CD14-positive monocyte (primary cell): Measurements from ENCODE around the gene NOC2L. TPM values are rescaled to one million over a fixed set of nuclear protein-coding genes. Genes with fewer than 3 reads are reported as not detected.

Source experiments
- DNase-seq, 3 donors: peaks; one replicate each; pipeline ENCODE4 v3.0.0-alpha.2; 2011 to 2022
- H2AFZ ChIP-seq: 2 replicates; pipeline ENCODE4 v1.6.0; 2012; ENCODE audit warnings: mild to moderate bottlenecking, low read depth, low read length, inconsistent platforms; ENCODE audit not compliant: insufficient read depth, poor library complexity, severe bottlenecking
- H3K27ac ChIP-seq, 2 donors: 1 replicate in 1 of 2; 2 replicates in 1 of 2; pipeline ENCODE4 v1.5.1; 2012 to 2013; ENCODE audit warnings: low read length in 2 of 2, control low read depth in 1 of 2, inconsistent platforms in 1 of 2, low read depth in 1 of 2, mild to moderate bottlenecking in 1 of 2
- H3K27me3 ChIP-seq, 2 donors: one replicate each; pipeline versions ENCODE4 v1.6.0 to v1.6.1; 2011 to 2013; ENCODE audit warnings: low read length in 2 of 2; ENCODE audit not compliant: control insufficient read depth in 2 of 2, insufficient read depth in 2 of 2
- H3K36me3 ChIP-seq, 2 donors: replicated peaks in 1 of 2; 1 replicate in 1 of 2; 2 replicates in 1 of 2; pipeline versions ENCODE4 v1.5.1 to v1.6.1; 2012 to 2013; ENCODE audit warnings: low read length in 2 of 2, control low read depth in 1 of 2, inconsistent platforms in 1 of 2, mild to moderate bottlenecking in 1 of 2; ENCODE audit not compliant: insufficient read depth in 2 of 2, control insufficient read depth in 1 of 2
- H3K4me1 ChIP-seq, 2 donors: 1 replicate in 1 of 2; 2 replicates in 1 of 2; pipeline versions ENCODE4 v1.5.1 to v1.6.1; 2012 to 2013; ENCODE audit warnings: low read length in 2 of 2, control low read depth in 1 of 2, inconsistent platforms in 1 of 2, mild to moderate bottlenecking in 1 of 2, moderate library complexity in 1 of 2; ENCODE audit not compliant: insufficient read depth in 2 of 2, control insufficient read depth in 1 of 2
- H3K4me2 ChIP-seq: replicated peaks from 2 replicates; pipeline ENCODE3; 2012; ENCODE audit warnings: low read length, moderate library complexity, mild to moderate bottlenecking; ENCODE audit not compliant: poor library complexity, severe bottlenecking; ENCODE audit errors: extremely low read depth
- H3K4me3 ChIP-seq, 3 experiments: fragments of 200-600 bp in 1 of 3; sonication (generic) in 1 of 3; replicated peaks in 1 of 3; 1 replicate in 2 of 3; 2 replicates in 1 of 3; pipeline ENCODE4 v1.5.1; 2011 to 2013; ENCODE audit warnings: low read length in 3 of 3, mild to moderate bottlenecking in 3 of 3, control low read depth in 2 of 3, low read depth in 2 of 3, inconsistent platforms in 1 of 3, moderate library complexity in 1 of 3
- H3K79me2 ChIP-seq: 2 replicates; pipeline ENCODE4 v1.6.0; 2012; ENCODE audit warnings: mild to moderate bottlenecking, control low read depth, inconsistent platforms, low read length, moderate library complexity; ENCODE audit not compliant: insufficient read depth
- H3K9ac ChIP-seq: 2 replicates; pipeline ENCODE4 v1.6.0; 2017; ENCODE audit warnings: low read length, mild to moderate bottlenecking; ENCODE audit not compliant: insufficient read depth, poor library complexity, severe bottlenecking
- H3K9me3 ChIP-seq, 2 donors: replicated peaks in 1 of 2; 1 replicate in 1 of 2; 2 replicates in 1 of 2; pipeline versions ENCODE4 v1.5.1 to v1.6.1; 2012 to 2013; ENCODE audit warnings: low read length in 2 of 2, control low read depth in 1 of 2; ENCODE audit not compliant: control insufficient read depth in 1 of 2, insufficient read depth in 1 of 2
- H4K20me1 ChIP-seq: 2 replicates; pipeline ENCODE4 v1.6.0; 2012; ENCODE audit warnings: mild to moderate bottlenecking, low read length, control low read depth, moderate library complexity; ENCODE audit not compliant: insufficient read depth
- H3K27ac Mint-ChIP-seq, 7 donors: one replicate each; pipeline ENCODE4 v1.8.0; 2020; ENCODE audit warnings: mild to moderate bottlenecking in 7 of 7, mixed read lengths in 7 of 7, moderate library complexity in 6 of 7, inconsistent platforms in 2 of 7
- H3K27me3 Mint-ChIP-seq, 3 donors: one replicate each; pipeline ENCODE4 v1.8.0; 2021 to 2022; ENCODE audit warnings: low read depth in 3 of 3, mild to moderate bottlenecking in 3 of 3, mixed read lengths in 3 of 3, moderate library complexity in 3 of 3, inconsistent platforms in 1 of 3
- H3K36me3 Mint-ChIP-seq, 2 donors: one replicate each; pipeline ENCODE4 v1.8.0; 2020; ENCODE audit warnings: mixed read lengths in 2 of 2, inconsistent platforms in 1 of 2, mild to moderate bottlenecking in 1 of 2
- H3K4me1 Mint-ChIP-seq: one replicate; pipeline ENCODE4 v1.8.0; 2020; ENCODE audit warnings: mild to moderate bottlenecking, mixed read lengths
- H3K4me3 Mint-ChIP-seq, 2 donors: one replicate each; pipeline ENCODE4 v1.8.0; 2020; ENCODE audit warnings: mild to moderate bottlenecking in 2 of 2, mixed read lengths in 2 of 2, moderate library complexity in 1 of 2
- H3K9me3 Mint-ChIP-seq, 7 donors: one replicate each; pipeline ENCODE4 v1.8.0; 2020 to 2022; ENCODE audit warnings: mixed read lengths in 7 of 7, mild to moderate bottlenecking in 6 of 7, moderate library complexity in 6 of 7, inconsistent platforms in 2 of 7
- WGBS: methylation state at CpG from one replicate; pipeline ENCODE4 v1.1.5; 2013; ENCODE audit warnings: missing lambda C conversion rate; ENCODE audit not compliant: insufficient coverage; 5-methylcytosine and 5-hydroxymethylcytosine counted together
- intact Hi-C, 2 donors: fragments of 100-400 bp; cut with micrococcal nuclease; formaldehyde crosslinking; loops; one replicate each; pipeline versions ENCODE4 v1.15.0 to v1.15.1; 2023
- polyA plus RNA-seq, 3 donors: library from polyadenylated mRNA; depleted of rRNA in 1 of 3; unstranded in 2 of 3; stranded (reverse) in 1 of 3; fragments of 300-500 nt in 2 of 3; fragments of >200 nt in 1 of 3; fragmentation: Illumina TruSeq in 2 of 3; gene quantifications; 1 replicate in 2 of 3; 2 replicates in 1 of 3; pipeline ENCODE4 v1.2.3, GENCODE V29; 2012 to 2021
- TF ChIP-seq, protein P1 (sequence below): fragments of 200-600 bp; IDR thresholded peaks from one replicate; pipeline ENCODE4 v1.8.0; 2022; ENCODE audit warnings: antibody characterized with exemption, mild to moderate bottlenecking

NOC2L gene
- polyA plus RNA-seq, 3 donors, result 34.5 to 47.9 (median 35.8) TPM

- 86% methylated on average over 25 of the region's 25 CpGs for WGBS
Observed at GRCh38 chr1:932776-933602, 26.1 kb downstream of the NOC2L start.

GRCh38 chr1:932173-932510, 26.9 kb downstream of the NOC2L start:
- H3K9ac ChIP-seq, result no peak overlapping the region
- WGBS, result 90% methylated on average over 16 of the region's 16 CpGs
- Mint-ChIP-seq H3K27ac (no peak overlapping the region), H3K36me3 (no peaks in the 10 kb centered on the region), H3K4me1 (no peaks in the 10 kb centered on the region), H3K9me3 (peaks cover 0 to 6% (median 0%) of the 10 kb centered on the region in 7 donors), H3K4me3 (no peak overlapping the region), H3K27me3 (peaks cover 24 to 69% (median 39%) of the 10 kb centered on the region in 3 donors)
- no peak for DNase-seq
- no peaks in the 10 kb centered on the region for H3K36me3 ChIP-seq
- intact Hi-C loops, result no loop called here
- H3K27ac ChIP-seq, result no peak overlapping the region
- no peaks in the 10 kb centered on the region for H3K79me2 ChIP-seq
- H3K4me1 ChIP-seq, result no peaks in the 10 kb centered on the region
- H3K27me3 ChIP-seq, result peaks cover 9 to 47% of the 10 kb centered on the region in 2 donors
- no peak overlapping the region for H3K4me3 ChIP-seq
- no peaks in the 10 kb centered on the region for H4K20me1 ChIP-seq
- TF ChIP-seq, protein P1, sequence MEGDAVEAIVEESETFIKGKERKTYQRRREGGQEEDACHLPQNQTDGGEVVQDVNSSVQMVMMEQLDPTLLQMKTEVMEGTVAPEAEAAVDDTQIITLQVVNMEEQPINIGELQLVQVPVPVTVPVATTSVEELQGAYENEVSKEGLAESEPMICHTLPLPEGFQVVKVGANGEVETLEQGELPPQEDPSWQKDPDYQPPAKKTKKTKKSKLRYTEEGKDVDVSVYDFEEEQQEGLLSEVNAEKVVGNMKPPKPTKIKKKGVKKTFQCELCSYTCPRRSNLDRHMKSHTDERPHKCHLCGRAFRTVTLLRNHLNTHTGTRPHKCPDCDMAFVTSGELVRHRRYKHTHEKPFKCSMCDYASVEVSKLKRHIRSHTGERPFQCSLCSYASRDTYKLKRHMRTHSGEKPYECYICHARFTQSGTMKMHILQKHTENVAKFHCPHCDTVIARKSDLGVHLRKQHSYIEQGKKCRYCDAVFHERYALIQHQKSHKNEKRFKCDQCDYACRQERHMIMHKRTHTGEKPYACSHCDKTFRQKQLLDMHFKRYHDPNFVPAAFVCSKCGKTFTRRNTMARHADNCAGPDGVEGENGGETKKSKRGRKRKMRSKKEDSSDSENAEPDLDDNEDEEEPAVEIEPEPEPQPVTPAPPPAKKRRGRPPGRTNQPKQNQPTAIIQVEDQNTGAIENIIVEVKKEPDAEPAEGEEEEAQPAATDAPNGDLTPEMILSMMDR, result no peak
- H2AFZ ChIP-seq, result no peak overlapping the region
- H3K9me3 ChIP-seq, result no peaks in the 10 kb centered on the region
- no peak overlapping the region for H3K4me2 ChIP-seq

More at GRCh38 chr1:932776-933602, 26.1 kb downstream of the NOC2L start:
- DNase-seq, result no peak
- Histone ChIP-seq H2AFZ (no peak overlapping the region), H3K27me3 (peaks cover 9 to 39% of the 10 kb centered on the region in 2 donors), H3K79me2 (no peaks in the 10 kb centered on the region), H3K36me3 (no peaks in the 10 kb centered on the region), H4K20me1 (no peaks in the 10 kb centered on the region), H3K4me2 (no peak overlapping the region), H3K9me3 (no peaks in the 10 kb centered on the region), H3K9ac (no peak overlapping the region), H3K27ac (no peak overlapping the region), H3K4me1 (no peaks in the 10 kb centered on the region), H3K4me3 (no peak overlapping the region)
- Mint-ChIP-seq H3K36me3 (no peaks in the 10 kb centered on the region), H3K27me3 (peaks cover 24 to 65% (median 37%) of the 10 kb centered on the region in 3 donors), H3K9me3 (peaks cover 0 to 6% (median 0%) of the 10 kb centered on the region in 7 donors), H3K4me1 (no peaks in the 10 kb centered on the region), H3K4me3 (no peak overlapping the region), H3K27ac (peak overlapping the region in 1 of 7 donors; percentile 85)
- intact Hi-C loops, result no loop called here
- TF ChIP-seq, protein P1, result no peak
